H7 (cell line): Measurements from ENCODE around the gene FOXO6. TPM values are rescaled to one million over a fixed set of nuclear protein-coding genes. Genes with fewer than 3 reads are reported as not detected.
A peak's percentile ranks its signal among the peaks of the same experiment; 100 is the strongest.

Experiments used
- DNase-seq: peaks from one replicate; pipeline ENCODE4 v3.0.0; 2012
- H3K27me3 ChIP-seq: 2 replicates; pipeline ENCODE4 v1.6.0; 2011; ENCODE audit warnings: mild to moderate bottlenecking, low read length; ENCODE audit not compliant: control insufficient read depth, insufficient read depth
- H3K36me3 ChIP-seq: replicated peaks from 2 replicates; pipeline ENCODE4 v1.5.1; 2011; ENCODE audit warnings: low read length; ENCODE audit not compliant: control insufficient read depth, insufficient read depth
- H3K4me3 ChIP-seq: 2 replicates; pipeline ENCODE4 v1.5.1; 2011; ENCODE audit warnings: low read depth, mild to moderate bottlenecking, control low read depth, low read length, moderate library complexity; ENCODE audit not compliant: insufficient read depth
- total RNA-seq: library from RNA; depleted of rRNA; stranded (reverse); fragments of >200 nt; shearing (Covaris generic); gene quantifications from 2 replicates; pipeline ENCODE4 v1.2.3, GENCODE V29; 2014

The FOXO6 gene
- total RNA-seq, 1 experiment from 2014 or later, result 0.97 TPM

GRCh38 chr1:41363591-41364320 is 2.5 kb downstream of the FOXO6 start:
- H3K36me3 ChIP-seq, result no peaks in the 10 kb centered on the region
- no peak overlapping the region for H3K4me3 ChIP-seq
- peaks cover 76% of the 10 kb centered on the region for H3K27me3 ChIP-seq
- peak; percentile 24 for DNase-seq

GRCh38 chr1:41364442-41365319 is 3.4 kb downstream of the FOXO6 start:
- Histone ChIP-seq H3K4me3 (no peak overlapping the region), H3K27me3 (peaks cover 77% of the 10 kb centered on the region), H3K36me3 (no peaks in the 10 kb centered on the region)
- peak; percentile 39 for DNase-seq

- DNase-seq, result no peak
- Histone ChIP-seq H3K27me3 (peaks cover 72% of the 10 kb centered on the region), H3K4me3 (no peak overlapping the region), H3K36me3 (no peaks in the 10 kb centered on the region)
These were observed 4.0 kb downstream of the FOXO6 start for GRCh38 chr1:41365320-41365633.

- DNase-seq, result peak; percentile 83
- Histone ChIP-seq H3K4me3 (peak overlapping the region; percentile 50), H3K36me3 (no peaks in the 10 kb centered on the region), H3K27me3 (peaks cover 70% of the 10 kb centered on the region)
These were observed 4.7 kb downstream of the FOXO6 start for GRCh38 chr1:41365772-41366454.

GRCh38 chr1:41366455-41367287 is 5.4 kb downstream of the FOXO6 start:
- Histone ChIP-seq H3K36me3 (no peaks in the 10 kb centered on the region), H3K27me3 (peaks cover 69% of the 10 kb centered on the region), H3K4me3 (peak overlapping the region; percentile 50)
- DNase-seq, result peak; percentile 79

GRCh38 chr1:41367288-41367642 is 6.0 kb downstream of the FOXO6 start:
- DNase-seq, result no peak
- Histone ChIP-seq H3K4me3 (no peak overlapping the region; the same call in 1 of the 2 replicates), H3K36me3 (no peaks in the 10 kb centered on the region), H3K27me3 (peaks cover 63% of the 10 kb centered on the region)

GRCh38 chr1:41368366-41368765 is 7.1 kb downstream of the FOXO6 start:
- DNase-seq, result peak; percentile 59
- Histone ChIP-seq H3K27me3 (peaks cover 57% of the 10 kb centered on the region), H3K36me3 (no peaks in the 10 kb centered on the region), H3K4me3 (no peak overlapping the region)

- Histone ChIP-seq H3K4me3 (no peak overlapping the region), H3K27me3 (peaks cover 53% of the 10 kb centered on the region), H3K36me3 (no peaks in the 10 kb centered on the region)
- DNase-seq, result peak; percentile 42
These were observed 7.6 kb downstream of the FOXO6 start for GRCh38 chr1:41368801-41369200.

- H3K27me3 ChIP-seq, result peaks cover 49% of the 10 kb centered on the region
- no peak for DNase-seq
- H3K36me3 ChIP-seq, result no peaks in the 10 kb centered on the region
- no peak overlapping the region for H3K4me3 ChIP-seq
These were observed 8.3 kb downstream of the FOXO6 start for GRCh38 chr1:41369531-41369930.

GRCh38 chr1:41370225-41370624 is 9.0 kb downstream of the FOXO6 start:
- Histone ChIP-seq H3K36me3 (no peaks in the 10 kb centered on the region), H3K4me3 (no peak overlapping the region), H3K27me3 (peaks cover 42% of the 10 kb centered on the region)
- no peak for DNase-seq

GRCh38 chr1:41370756-41371420 is 9.7 kb downstream of the FOXO6 start:
- DNase-seq, result peak; percentile 45
- no peaks in the 10 kb centered on the region for H3K36me3 ChIP-seq
- H3K4me3 ChIP-seq, result no peak overlapping the region
- H3K27me3 ChIP-seq, result peaks cover 37% of the 10 kb centered on the region

GRCh38 chr1:41371630-41372599 is 10.7 kb downstream of the FOXO6 start:
- peaks cover 27% of the 10 kb centered on the region for H3K27me3 ChIP-seq
- H3K36me3 ChIP-seq, result no peaks in the 10 kb centered on the region
- DNase-seq, result peak; percentile 97
- H3K4me3 ChIP-seq, result peak overlapping the region; percentile 9; the same call in 1 of the 2 replicates

GRCh38 chr1:41372600-41372993 is 11.4 kb downstream of the FOXO6 start:
- Histone ChIP-seq H3K36me3 (no peaks in the 10 kb centered on the region), H3K4me3 (no peak overlapping the region), H3K27me3 (peaks cover 21% of the 10 kb centered on the region)
- no peak for DNase-seq
